CD14-positive monocyte (primary cell): ENCODE data around the gene PFKFB4. TPM values are rescaled to one million over a fixed set of nuclear protein-coding genes. Genes with fewer than 3 reads are reported as not detected.

Experiments used
- DNase-seq, 3 donors: peaks; one replicate each; pipeline ENCODE4 v3.0.0-alpha.2; 2011 to 2022
- H2AFZ ChIP-seq: 2 replicates; pipeline ENCODE4 v1.6.0; 2012; ENCODE audit warnings: mild to moderate bottlenecking, low read depth, low read length, inconsistent platforms; ENCODE audit not compliant: insufficient read depth, poor library complexity, severe bottlenecking
- H3K27ac ChIP-seq, 2 donors: 1 replicate in 1 of 2; 2 replicates in 1 of 2; pipeline ENCODE4 v1.5.1; 2012 to 2013; ENCODE audit warnings: low read length in 2 of 2, control low read depth in 1 of 2, inconsistent platforms in 1 of 2, low read depth in 1 of 2, mild to moderate bottlenecking in 1 of 2
- H3K27me3 ChIP-seq, 2 donors: one replicate each; pipeline versions ENCODE4 v1.6.0 to v1.6.1; 2011 to 2013; ENCODE audit warnings: low read length in 2 of 2; ENCODE audit not compliant: control insufficient read depth in 2 of 2, insufficient read depth in 2 of 2
- H3K36me3 ChIP-seq, 2 donors: replicated peaks in 1 of 2; 1 replicate in 1 of 2; 2 replicates in 1 of 2; pipeline versions ENCODE4 v1.5.1 to v1.6.1; 2012 to 2013; ENCODE audit warnings: low read length in 2 of 2, control low read depth in 1 of 2, inconsistent platforms in 1 of 2, mild to moderate bottlenecking in 1 of 2; ENCODE audit not compliant: insufficient read depth in 2 of 2, control insufficient read depth in 1 of 2
- H3K4me1 ChIP-seq, 2 donors: 1 replicate in 1 of 2; 2 replicates in 1 of 2; pipeline versions ENCODE4 v1.5.1 to v1.6.1; 2012 to 2013; ENCODE audit warnings: low read length in 2 of 2, control low read depth in 1 of 2, inconsistent platforms in 1 of 2, mild to moderate bottlenecking in 1 of 2, moderate library complexity in 1 of 2; ENCODE audit not compliant: insufficient read depth in 2 of 2, control insufficient read depth in 1 of 2
- H3K4me2 ChIP-seq: replicated peaks from 2 replicates; pipeline ENCODE3; 2012; ENCODE audit warnings: low read length, moderate library complexity, mild to moderate bottlenecking; ENCODE audit not compliant: poor library complexity, severe bottlenecking; ENCODE audit errors: extremely low read depth
- H3K4me3 ChIP-seq, 3 experiments: fragments of 200-600 bp in 1 of 3; sonication (generic) in 1 of 3; replicated peaks in 1 of 3; 1 replicate in 2 of 3; 2 replicates in 1 of 3; pipeline ENCODE4 v1.5.1; 2011 to 2013; ENCODE audit warnings: low read length in 3 of 3, mild to moderate bottlenecking in 3 of 3, control low read depth in 2 of 3, low read depth in 2 of 3, inconsistent platforms in 1 of 3, moderate library complexity in 1 of 3
- H3K79me2 ChIP-seq: 2 replicates; pipeline ENCODE4 v1.6.0; 2012; ENCODE audit warnings: mild to moderate bottlenecking, control low read depth, inconsistent platforms, low read length, moderate library complexity; ENCODE audit not compliant: insufficient read depth
- H3K9ac ChIP-seq: 2 replicates; pipeline ENCODE4 v1.6.0; 2017; ENCODE audit warnings: low read length, mild to moderate bottlenecking; ENCODE audit not compliant: insufficient read depth, poor library complexity, severe bottlenecking
- H3K9me3 ChIP-seq, 2 donors: replicated peaks in 1 of 2; 1 replicate in 1 of 2; 2 replicates in 1 of 2; pipeline versions ENCODE4 v1.5.1 to v1.6.1; 2012 to 2013; ENCODE audit warnings: low read length in 2 of 2, control low read depth in 1 of 2; ENCODE audit not compliant: control insufficient read depth in 1 of 2, insufficient read depth in 1 of 2
- H4K20me1 ChIP-seq: 2 replicates; pipeline ENCODE4 v1.6.0; 2012; ENCODE audit warnings: mild to moderate bottlenecking, low read length, control low read depth, moderate library complexity; ENCODE audit not compliant: insufficient read depth
- H3K27ac Mint-ChIP-seq, 7 donors: one replicate each; pipeline ENCODE4 v1.8.0; 2020; ENCODE audit warnings: mild to moderate bottlenecking in 7 of 7, mixed read lengths in 7 of 7, moderate library complexity in 6 of 7, inconsistent platforms in 2 of 7
- H3K27me3 Mint-ChIP-seq, 3 donors: one replicate each; pipeline ENCODE4 v1.8.0; 2021 to 2022; ENCODE audit warnings: low read depth in 3 of 3, mild to moderate bottlenecking in 3 of 3, mixed read lengths in 3 of 3, moderate library complexity in 3 of 3, inconsistent platforms in 1 of 3
- H3K36me3 Mint-ChIP-seq, 2 donors: one replicate each; pipeline ENCODE4 v1.8.0; 2020; ENCODE audit warnings: mixed read lengths in 2 of 2, inconsistent platforms in 1 of 2, mild to moderate bottlenecking in 1 of 2
- H3K4me1 Mint-ChIP-seq: one replicate; pipeline ENCODE4 v1.8.0; 2020; ENCODE audit warnings: mild to moderate bottlenecking, mixed read lengths
- H3K4me3 Mint-ChIP-seq, 2 donors: one replicate each; pipeline ENCODE4 v1.8.0; 2020; ENCODE audit warnings: mild to moderate bottlenecking in 2 of 2, mixed read lengths in 2 of 2, moderate library complexity in 1 of 2
- H3K9me3 Mint-ChIP-seq, 7 donors: one replicate each; pipeline ENCODE4 v1.8.0; 2020 to 2022; ENCODE audit warnings: mixed read lengths in 7 of 7, mild to moderate bottlenecking in 6 of 7, moderate library complexity in 6 of 7, inconsistent platforms in 2 of 7
- CTCF ChIP-seq: fragments of 200-600 bp; IDR thresholded peaks from one replicate; pipeline ENCODE4 v1.8.0; 2022; ENCODE audit warnings: antibody characterized with exemption, mild to moderate bottlenecking
- whole genome bisulfite sequencing: methylation state at CpG from one replicate; pipeline ENCODE4 v1.1.5; 2013; ENCODE audit warnings: missing lambda C conversion rate; ENCODE audit not compliant: insufficient coverage; 5-methylcytosine and 5-hydroxymethylcytosine counted together
- intact Hi-C, 2 donors: fragments of 100-400 bp; cut with micrococcal nuclease; formaldehyde crosslinking; loops; one replicate each; pipeline versions ENCODE4 v1.15.0 to v1.15.1; 2023
- polyA plus RNA-seq, 3 donors: library from polyadenylated mRNA; depleted of rRNA in 1 of 3; unstranded in 2 of 3; stranded (reverse) in 1 of 3; fragments of 300-500 nt in 2 of 3; fragments of >200 nt in 1 of 3; fragmentation: Illumina TruSeq in 2 of 3; gene quantifications; 1 replicate in 2 of 3; 2 replicates in 1 of 3; pipeline ENCODE4 v1.2.3, GENCODE V29; 2012 to 2021

The PFKFB4 gene
- polyA plus RNA-seq, 3 donors: 32.2 to 44.9 (median 34.9) TPM

- Histone ChIP-seq H2AFZ (no peak overlapping the region), H3K4me2 (no peak overlapping the region), H3K4me1 (peaks cover 4 to 26% of the 10 kb centered on the region in 2 donors), H3K27me3 (no peaks in the 10 kb centered on the region), H3K79me2 (no peaks in the 10 kb centered on the region), H3K36me3 (peaks cover 45 to 57% of the 10 kb centered on the region in 2 donors), H4K20me1 (no peaks in the 10 kb centered on the region), H3K9me3 (no peaks in the 10 kb centered on the region), H3K27ac (no peak overlapping the region), H3K4me3 (no peak overlapping the region), H3K9ac (no peak overlapping the region)
- Mint-ChIP-seq H3K36me3 (peaks cover 32 to 48% of the 10 kb centered on the region in 2 donors), H3K9me3 (no peaks in the 10 kb centered on the region), H3K4me3 (no peak overlapping the region), H3K4me1 (peaks cover 18% of the 10 kb centered on the region), H3K27ac (no peak overlapping the region), H3K27me3 (no peaks in the 10 kb centered on the region)
- DNase-seq: no peak
- intact Hi-C loops: no loop called here
- no peak for TF ChIP-seq CTCF
- 97% methylated on average over 6 of the region's 6 CpGs for WGBS
Observed at GRCh38 chr3:48518069-48518468, 38.5 kb downstream of the PFKFB4 start.

GRCh38 chr3:48516571-48516970, 40.0 kb downstream of the PFKFB4 start:
- TF ChIP-seq CTCF: no peak
- Mint-ChIP-seq H3K27ac (no peak overlapping the region), H3K36me3 (peaks cover 26 to 40% of the 10 kb centered on the region in 2 donors), H3K4me3 (no peak overlapping the region), H3K27me3 (no peaks in the 10 kb centered on the region), H3K9me3 (peaks cover 0 to 1% (median 0%) of the 10 kb centered on the region in 7 donors), H3K4me1 (peaks cover 21% of the 10 kb centered on the region)
- no peaks in the 10 kb centered on the region for H3K79me2 ChIP-seq
- no peak overlapping the region for H2AFZ ChIP-seq
- intact Hi-C loops: no loop called here
- peaks cover 35 to 43% of the 10 kb centered on the region in 2 donors for H3K36me3 ChIP-seq
- no peaks in the 10 kb centered on the region for H3K9me3 ChIP-seq
- H3K9ac ChIP-seq: no peak overlapping the region
- DNase-seq: no peak
- no peak overlapping the region for H3K4me2 ChIP-seq
- H3K4me1 ChIP-seq: peaks cover 4 to 20% of the 10 kb centered on the region in 2 donors
- H3K4me3 ChIP-seq: no peak overlapping the region
- H3K27me3 ChIP-seq: no peaks in the 10 kb centered on the region
- H3K27ac ChIP-seq: no peak overlapping the region
- 67% methylated on average over 7 of the region's 8 CpGs for WGBS
- H4K20me1 ChIP-seq: no peaks in the 10 kb centered on the region
